ENCODE results near the gene ASPG. TPM values are rescaled to one million over a fixed set of nuclear protein-coding genes. Genes with fewer than 3 reads are reported as not detected.

The ASPG gene
- total RNA-seq, 1 experiment from 2014 or later, result not detected

DNA sequence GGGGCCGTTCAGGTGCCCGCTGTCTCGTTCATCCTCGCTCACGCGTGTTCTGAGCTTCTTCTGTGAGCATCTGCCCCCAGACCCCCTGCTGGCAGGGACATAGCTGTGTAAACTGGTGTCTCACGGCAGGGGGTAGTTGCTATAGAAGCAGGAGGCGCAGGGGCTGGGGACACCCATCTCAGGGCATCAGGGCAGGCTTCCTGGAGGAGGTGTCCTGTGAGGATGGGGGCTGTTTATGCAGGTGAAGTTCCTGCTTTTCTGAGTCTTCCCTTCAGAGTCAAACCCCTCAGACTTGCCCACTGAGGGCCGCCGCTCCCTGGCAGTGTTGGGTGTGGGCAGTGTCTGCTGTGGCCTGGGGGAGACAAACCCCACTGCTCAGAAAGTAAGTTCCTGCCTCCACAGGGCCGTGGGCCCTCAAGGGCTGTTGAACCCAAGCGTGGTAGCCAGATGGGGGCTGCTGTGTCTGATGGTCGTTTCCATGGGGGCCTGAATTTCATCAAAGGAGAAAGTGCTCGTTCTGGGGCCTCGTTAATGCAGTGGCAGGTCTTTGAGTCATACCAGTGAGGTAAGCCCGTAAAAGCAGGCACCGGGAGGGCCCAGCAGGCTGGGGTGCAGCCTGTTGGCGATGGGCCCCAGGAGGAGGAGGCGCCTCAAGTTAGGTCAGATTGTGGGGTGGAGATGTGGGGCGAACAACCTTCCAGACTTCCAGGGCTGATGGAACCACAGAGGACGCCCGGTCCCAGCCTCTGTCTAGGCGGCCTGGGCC is 76.3 kb downstream of the ASPG start:
- no peak for DNase-seq (ENCODE audit: low read depth)

DNA sequence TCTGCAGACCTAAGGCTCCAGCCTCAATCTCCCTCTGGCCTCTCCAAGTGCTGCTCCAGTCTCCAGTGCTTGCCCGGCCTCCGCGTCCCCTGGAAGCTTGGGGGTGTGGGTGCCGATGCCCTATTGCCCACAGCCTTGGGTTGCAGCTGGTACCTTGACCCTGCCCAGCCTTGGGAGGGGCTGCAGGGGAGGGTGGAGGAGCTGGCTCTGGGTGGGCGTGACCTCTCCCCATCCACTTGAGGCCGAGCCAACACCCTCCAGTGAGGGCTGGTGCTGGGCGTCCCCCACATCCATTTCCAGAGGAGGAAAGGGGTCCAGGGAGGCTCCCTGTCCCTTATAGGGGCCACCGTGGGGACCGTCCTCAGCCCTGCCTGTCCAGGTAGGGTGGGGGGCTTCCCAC is 77.0 kb downstream of the ASPG start:
- no peak for DNase-seq (ENCODE audit: low read depth)

DNA sequence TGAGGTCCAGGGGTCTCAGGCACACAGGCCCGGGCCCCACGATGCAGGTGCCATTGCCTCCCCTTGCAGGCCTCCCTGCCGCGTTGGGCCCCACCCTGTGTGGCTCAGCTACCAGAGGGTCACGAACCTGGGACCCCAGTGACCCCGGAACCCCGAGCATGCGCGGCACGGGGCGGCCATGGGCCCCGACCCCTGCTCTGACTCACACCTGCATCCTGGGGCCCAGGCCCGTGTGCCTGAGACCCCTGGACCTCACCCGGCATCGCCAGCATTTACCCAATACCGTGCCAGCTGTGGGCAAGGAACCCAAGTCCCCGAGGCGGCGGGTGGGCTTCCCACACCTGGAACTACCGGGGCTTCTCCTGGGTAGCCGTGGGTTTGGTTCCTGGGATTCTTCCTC is 78.0 kb downstream of the ASPG start:
- DNase-seq (ENCODE audit: low read depth), result no peak

DNA sequence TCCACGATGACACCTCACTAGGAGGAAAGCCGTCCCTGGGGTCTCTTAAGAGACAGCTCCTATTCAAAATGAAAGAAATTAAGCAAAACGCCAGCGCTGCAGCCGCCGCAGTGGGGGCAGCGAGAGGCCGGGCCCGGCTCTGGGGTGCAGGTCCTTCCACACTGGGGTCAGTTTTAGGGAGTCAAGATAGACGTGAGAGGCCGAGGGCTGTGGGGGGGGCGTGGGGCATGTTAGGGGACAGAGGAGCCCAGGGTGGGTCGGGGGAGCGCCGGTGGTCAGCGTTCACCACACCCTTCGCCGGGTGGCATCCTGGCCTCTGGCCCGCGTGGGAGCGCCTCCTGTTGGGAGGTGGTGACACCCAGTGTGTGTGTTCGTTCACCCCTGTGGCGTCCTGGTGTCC is 78.5 kb downstream of the ASPG start:
- DNase-seq (ENCODE audit: low read depth), result no peak

DNA sequence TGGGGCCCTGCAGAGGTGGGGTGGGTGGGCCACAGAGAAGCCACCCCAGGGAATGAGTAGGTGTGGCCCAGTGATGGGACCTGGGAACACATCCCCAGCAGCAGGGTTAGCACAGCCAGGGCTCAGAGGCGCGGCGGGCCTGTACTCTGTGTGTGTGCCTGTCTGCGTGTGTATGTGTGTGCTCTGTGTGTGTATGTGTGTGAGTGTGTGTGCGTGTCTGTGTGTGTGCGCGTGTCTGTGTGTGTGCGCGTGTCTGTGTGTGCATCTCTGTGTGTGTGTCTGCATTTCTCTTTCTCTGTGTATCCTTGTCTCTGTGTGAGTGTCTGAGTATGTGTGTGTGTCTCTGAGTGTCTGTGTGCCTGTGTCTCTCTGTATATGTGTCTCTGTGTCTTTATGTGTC is 79.0 kb downstream of the ASPG start:
- DNase-seq (ENCODE audit: low read depth), result no peak

Other genes with a start within 250 kb of the ASPG start
- 0.78 and 1.6 TPM in 2 replicates for gene PPP1R13B, start 238.1 kb upstream of the ASPG start, total RNA-seq (2014; rRNA removed; shearing (Covaris generic))
- not detected in 2 replicates for gene TDRD9, start 157.2 kb upstream of the ASPG start, total RNA-seq (2014; rRNA removed; shearing (Covaris generic))
- not detected in 2 replicates for gene RD3L, start 143.2 kb upstream of the ASPG start, total RNA-seq (2014; rRNA removed; shearing (Covaris generic))
- not detected in 2 replicates for gene KIF26A, start 52.9 kb downstream of the ASPG start, total RNA-seq (2014; rRNA removed; shearing (Covaris generic))